Measurements from ENCODE around the gene PTPN1. TPM values are rescaled to one million over a fixed set of nuclear protein-coding genes. Genes with fewer than 3 reads are reported as not detected.

PTPN1 gene
- total RNA-seq, 1 donor from 2014 or later: 43.8 TPM

GRCh38 chr20:50510706-50511542, 741 bp downstream of the PTPN1 start:
- no peak for DNase-seq (ENCODE audit: low read depth, low spot score)
- Mint-ChIP-seq H3K36me3 (ENCODE audit: low read depth) (no peaks in the 10 kb centered on the region), H3K4me3 (peak overlapping the region; percentile 98), H3K27ac (ENCODE audit: unreplicated experiment) (peak overlapping the region; percentile 98), H3K9me3 (no peaks in the 10 kb centered on the region), H3K4me1 (peaks cover 56% of the 10 kb centered on the region), H3K27me3 (ENCODE audit: low read depth) (no peaks in the 10 kb centered on the region)
- TF ChIP-seq CTCF (conservative IDR thresholded peaks at IDR 0.05): no peak

GRCh38 chr20:50512323-50512722, 2.1 kb downstream of the PTPN1 start:
- H3K4me1 Mint-ChIP-seq: peaks cover 66% of the 10 kb centered on the region
- H3K4me3 Mint-ChIP-seq: peak overlapping the region; percentile 98
- H3K9me3 Mint-ChIP-seq: no peaks in the 10 kb centered on the region
- H3K27ac Mint-ChIP-seq (ENCODE audit: unreplicated experiment): no peak overlapping the region
- H3K36me3 Mint-ChIP-seq (ENCODE audit: low read depth): no peaks in the 10 kb centered on the region
- DNase-seq (ENCODE audit: low read depth, low spot score): no peak
- no peaks in the 10 kb centered on the region for H3K27me3 Mint-ChIP-seq (ENCODE audit: low read depth)
- TF ChIP-seq CTCF (conservative IDR thresholded peaks at IDR 0.05): no peak

GRCh38 chr20:50513169-50514034, 3.2 kb downstream of the PTPN1 start:
- H3K4me1 Mint-ChIP-seq: peaks cover 64% of the 10 kb centered on the region

GRCh38 chr20:50514035-50514337, 3.8 kb downstream of the PTPN1 start:
- no peak for DNase-seq (ENCODE audit: low read depth, low spot score)
- TF ChIP-seq CTCF (conservative IDR thresholded peaks at IDR 0.05): no peak
- peaks cover 59% of the 10 kb centered on the region for H3K4me1 Mint-ChIP-seq
- H3K9me3 Mint-ChIP-seq: no peaks in the 10 kb centered on the region
- H3K27ac Mint-ChIP-seq (ENCODE audit: unreplicated experiment): no peak overlapping the region
- no peaks in the 10 kb centered on the region for H3K27me3 Mint-ChIP-seq (ENCODE audit: low read depth)
- peak overlapping the region; percentile 41 for H3K4me3 Mint-ChIP-seq
- H3K36me3 Mint-ChIP-seq (ENCODE audit: low read depth): no peaks in the 10 kb centered on the region

More at GRCh38 chr20:50513169-50514034, 3.2 kb downstream of the PTPN1 start:
- H3K27ac Mint-ChIP-seq (ENCODE audit: unreplicated experiment): no peak overlapping the region
- no peaks in the 10 kb centered on the region for H3K36me3 Mint-ChIP-seq (ENCODE audit: low read depth)
- no peak for TF ChIP-seq CTCF (conservative IDR thresholded peaks at IDR 0.05)
- DNase-seq (ENCODE audit: low read depth, low spot score): no peak
- peak overlapping the region; percentile 41 for H3K4me3 Mint-ChIP-seq
- no peaks in the 10 kb centered on the region for H3K9me3 Mint-ChIP-seq
- H3K27me3 Mint-ChIP-seq (ENCODE audit: low read depth): no peaks in the 10 kb centered on the region

GRCh38 chr20:50514750-50515149, 4.6 kb downstream of the PTPN1 start:
- no peak for TF ChIP-seq CTCF (conservative IDR thresholded peaks at IDR 0.05)
- Mint-ChIP-seq H3K4me3 (peak overlapping the region; percentile 41), H3K9me3 (no peaks in the 10 kb centered on the region), H3K27ac (ENCODE audit: unreplicated experiment) (no peak overlapping the region), H3K4me1 (peaks cover 54% of the 10 kb centered on the region), H3K36me3 (ENCODE audit: low read depth) (no peaks in the 10 kb centered on the region), H3K27me3 (ENCODE audit: low read depth) (no peaks in the 10 kb centered on the region)
- no peak for DNase-seq (ENCODE audit: low read depth, low spot score)

Measured in neural crest cell (in vitro differentiated cells).